Stimulated activated naive B cell treated with anti-CD40 and anti-IgM and Interleukin-4, amounts not matched to agents 10 μg/mL and 1 μg/mL and 100 μg/mL, for 72 hours (primary cell): ENCODE results near the gene IL1RN.
"Not testable (repeated sequence)": the region's sequence is repeated elsewhere in the genome, so short reads cannot be mapped to it uniquely, and the experiment has no call there.

ENCODE experiments used
- ATAC-seq, 2 donors: fragments of 150-1000 bp; cut with Tn5 transposase; replicated peaks; 2 replicates each; pipeline ENCODE4 v1.10.0; 2021; ENCODE audit warnings: moderate library complexity in 1 of 2
- DNase-seq: peaks from one replicate; pipeline ENCODE4 v3.0.0; 2021
- H3K27ac Mint-ChIP-seq: one replicate; pipeline ENCODE4 v1.8.0; 2022; ENCODE audit warnings: mild to moderate bottlenecking, mixed read lengths
- H3K27me3 Mint-ChIP-seq, 2 donors: one replicate each; pipeline ENCODE4 v1.8.0; 2022; ENCODE audit warnings: mixed read lengths in 2 of 2
- H3K36me3 Mint-ChIP-seq, 2 donors: one replicate each; pipeline ENCODE4 v1.8.0; 2022; ENCODE audit warnings: mixed read lengths in 2 of 2, mild to moderate bottlenecking in 1 of 2
- H3K4me1 Mint-ChIP-seq, 2 donors: one replicate each; pipeline ENCODE4 v1.8.0; 2022; ENCODE audit warnings: mixed read lengths in 2 of 2, mild to moderate bottlenecking in 1 of 2
- H3K4me3 Mint-ChIP-seq, 2 donors: one replicate each; pipeline ENCODE4 v1.8.0; 2022; ENCODE audit warnings: mild to moderate bottlenecking in 2 of 2, mixed read lengths in 2 of 2, moderate library complexity in 1 of 2
- H3K9me3 Mint-ChIP-seq, 2 donors: one replicate each; pipeline ENCODE4 v1.8.0; 2022; ENCODE audit warnings: mixed read lengths in 2 of 2, mild to moderate bottlenecking in 1 of 2

IL1RN gene

DNA sequence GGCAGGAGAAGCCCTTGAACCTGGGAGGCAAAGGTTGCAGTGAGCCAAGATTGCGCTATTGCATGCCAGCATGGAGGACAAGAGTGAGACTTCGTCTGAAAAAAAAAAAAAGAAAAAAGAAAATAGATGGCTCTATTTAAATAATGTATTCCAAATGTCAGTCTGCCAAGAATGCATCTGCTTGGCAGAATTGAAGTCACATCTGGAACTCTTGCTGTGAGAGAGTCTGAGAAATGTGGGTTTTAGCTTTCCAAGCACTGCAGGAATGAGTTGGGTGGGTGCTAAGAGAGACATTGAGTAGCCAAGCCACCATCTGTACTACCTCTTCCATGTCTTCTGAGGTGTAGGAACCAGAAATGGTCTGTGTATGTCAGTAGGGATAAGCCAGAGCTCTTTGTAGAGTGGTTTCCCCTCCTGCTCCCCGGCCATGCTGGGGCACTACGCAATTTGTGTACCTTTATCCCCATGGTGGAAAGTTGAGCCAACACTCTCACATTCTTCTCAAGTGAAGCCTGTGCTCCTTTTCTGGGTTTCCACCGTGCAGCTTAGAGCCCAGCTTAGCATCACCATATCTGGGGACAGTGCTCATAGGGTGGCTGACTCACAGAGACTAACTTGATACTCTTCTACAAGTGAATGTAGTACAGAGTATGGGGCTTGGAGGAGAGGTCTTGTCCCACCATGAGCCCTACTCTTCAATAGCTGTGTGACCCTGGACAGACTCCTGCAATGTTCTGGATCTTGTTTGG, 34.4 kb upstream of the IL1RN start:
- peaks cover 5 to 15% of the 10 kb centered on the region in 2 donors for H3K27me3 Mint-ChIP-seq
- H3K27ac Mint-ChIP-seq: no peak overlapping the region
- H3K36me3 Mint-ChIP-seq: peaks cover 7 to 9% of the 10 kb centered on the region in 2 donors
- no peak for DNase-seq
- peaks cover 8 to 18% of the 10 kb centered on the region in 2 donors for H3K9me3 Mint-ChIP-seq
- H3K4me1 Mint-ChIP-seq: peaks cover 8 to 12% of the 10 kb centered on the region in 2 donors
- no peak overlapping the region for H3K4me3 Mint-ChIP-seq
- ATAC-seq: no peak

DNA sequence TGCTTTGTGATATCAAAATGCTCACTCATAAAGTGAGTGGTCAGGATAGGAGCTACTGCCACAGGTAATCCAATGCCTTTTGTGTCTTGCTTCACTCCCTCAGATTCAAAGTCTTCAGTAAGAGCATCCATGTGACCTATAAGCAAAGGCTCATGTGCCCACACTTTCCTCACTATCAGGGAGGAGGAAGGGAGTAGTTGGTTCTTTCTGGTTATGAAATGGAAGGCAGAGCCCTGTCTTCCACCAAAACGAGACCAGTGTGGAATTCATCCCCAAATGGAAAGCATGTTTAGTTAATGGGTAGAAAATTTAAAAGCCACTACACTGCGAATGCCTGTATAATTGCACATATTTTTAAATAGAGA, 33.8 kb upstream of the IL1RN start:
- H3K27me3 Mint-ChIP-seq: peaks cover 5 to 15% of the 10 kb centered on the region in 2 donors
- H3K4me1 Mint-ChIP-seq: peaks cover 13 to 18% of the 10 kb centered on the region in 2 donors
- H3K9me3 Mint-ChIP-seq: peaks cover 8 to 19% of the 10 kb centered on the region in 2 donors
- H3K4me3 Mint-ChIP-seq: no peak overlapping the region
- no peak for ATAC-seq
- no peak for DNase-seq
- H3K36me3 Mint-ChIP-seq: peaks cover 7 to 10% of the 10 kb centered on the region in 2 donors
- no peak overlapping the region for H3K27ac Mint-ChIP-seq

DNA sequence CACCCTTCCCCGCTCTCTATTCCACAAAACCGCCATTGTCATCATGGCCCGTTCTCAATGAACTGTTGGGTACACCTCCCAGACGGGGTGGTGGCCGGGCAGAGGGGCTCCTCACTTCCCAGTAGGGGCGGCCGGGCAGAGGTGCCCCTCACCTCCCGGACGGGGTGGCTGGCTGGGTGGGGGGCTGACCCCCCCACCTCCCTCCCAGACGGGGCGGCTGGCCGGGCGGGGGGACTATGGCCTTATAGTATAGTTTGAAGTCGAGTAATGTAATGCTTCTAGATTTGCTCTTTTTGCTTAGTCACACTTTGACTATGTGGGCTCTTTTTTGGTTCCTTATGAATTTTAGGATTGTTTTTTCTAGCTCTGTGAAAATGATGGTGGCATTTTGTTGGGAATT, 31.1 kb upstream of the IL1RN start:
- not testable (repeated sequence) for ATAC-seq, DNase-seq, H3K4me3 Mint-ChIP-seq, H3K27ac Mint-ChIP-seq
- Mint-ChIP-seq H3K9me3 (peaks cover 8 to 19% of the 10 kb centered on the region in 2 donors), H3K4me1 (peaks cover 13 to 28% of the 10 kb centered on the region in 2 donors), H3K36me3 (peaks cover 7 to 10% of the 10 kb centered on the region in 2 donors), H3K27me3 (peaks cover 5 to 15% of the 10 kb centered on the region in 2 donors)

DNA sequence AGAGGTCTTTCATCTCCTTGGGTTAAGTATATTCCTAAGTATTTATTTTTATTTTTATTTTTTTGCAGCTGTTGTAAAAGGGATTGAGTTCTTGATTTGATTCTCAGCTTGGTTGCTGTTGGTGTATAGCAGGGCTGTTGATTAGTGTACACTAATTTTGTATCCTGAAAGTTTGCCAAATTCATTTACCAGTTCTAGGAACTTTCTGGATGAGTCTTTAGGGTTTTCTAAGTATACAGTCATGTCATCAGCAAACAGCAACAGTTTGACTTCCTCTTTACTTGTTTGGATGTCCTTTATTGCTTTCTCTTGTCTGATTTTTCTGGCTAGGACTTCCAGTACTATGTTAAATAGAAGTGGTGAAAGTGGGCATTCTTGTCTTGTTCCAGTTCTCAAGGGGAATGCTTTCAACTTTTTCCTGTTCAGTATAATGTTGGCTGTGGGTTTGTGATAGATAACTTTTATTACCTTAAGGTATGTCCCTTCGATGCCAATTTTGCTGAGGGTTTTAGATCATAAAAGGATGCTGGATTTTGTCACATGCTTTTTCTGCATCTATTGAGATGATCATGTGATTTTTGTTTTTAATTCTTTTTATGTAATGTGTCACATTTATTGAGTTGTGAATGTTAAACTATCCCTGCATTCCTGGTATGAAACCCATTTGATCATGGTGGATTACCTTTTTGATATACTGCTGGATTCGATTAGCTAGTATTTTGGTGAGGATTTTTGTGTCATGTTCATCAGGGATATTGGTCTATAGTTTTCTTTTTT, 30.4 kb upstream of the IL1RN start:
- not testable (repeated sequence) for H3K27ac Mint-ChIP-seq, DNase-seq, H3K4me3 Mint-ChIP-seq
- peak; percentile 57 to 68 for ATAC-seq
- Mint-ChIP-seq H3K9me3 (peaks cover 8 to 19% of the 10 kb centered on the region in 2 donors), H3K36me3 (peaks cover 7 to 10% of the 10 kb centered on the region in 2 donors), H3K4me1 (peaks cover 13 to 28% of the 10 kb centered on the region in 2 donors), H3K27me3 (peaks cover 5 to 15% of the 10 kb centered on the region in 2 donors)

- H3K4me1 Mint-ChIP-seq: peaks cover 19 to 36% of the 10 kb centered on the region in 2 donors
- H3K36me3 Mint-ChIP-seq: peaks cover 12 to 20% of the 10 kb centered on the region in 2 donors
- no peak for DNase-seq
- peak overlapping the region; percentile 23 to 55 for H3K4me3 Mint-ChIP-seq
- H3K27ac Mint-ChIP-seq: peak overlapping the region; percentile 48
- H3K27me3 Mint-ChIP-seq: peaks cover 13 to 24% of the 10 kb centered on the region in 2 donors
- peak; percentile 75 to 85 for ATAC-seq
- H3K9me3 Mint-ChIP-seq: peaks cover 13 to 28% of the 10 kb centered on the region in 2 donors
These were observed 29.4 kb upstream of the IL1RN start for GRCh38 chr2:113098041-113098440.

DNA sequence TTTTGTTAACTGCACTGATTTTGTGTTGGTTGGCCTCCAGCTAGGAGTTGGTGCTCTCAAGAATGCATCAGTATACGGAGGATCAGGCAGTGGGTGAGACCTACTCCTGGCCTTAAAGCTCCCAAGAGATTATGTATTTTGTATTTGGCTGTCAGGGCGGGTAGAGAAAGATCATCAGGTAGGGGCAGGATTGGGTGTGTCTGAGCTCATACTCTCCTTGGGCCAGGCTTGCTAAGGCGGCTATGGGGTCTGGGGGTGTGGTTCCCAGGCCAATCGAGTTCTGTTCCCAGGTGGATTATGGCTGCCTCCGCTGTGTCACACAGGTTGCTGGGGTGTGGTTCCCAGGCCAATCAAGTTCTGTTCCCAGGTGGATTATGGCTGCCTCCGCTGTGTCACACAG, 28.9 kb upstream of the IL1RN start:
- H3K4me1 Mint-ChIP-seq: peaks cover 19 to 41% of the 10 kb centered on the region in 2 donors
- peaks cover 13 to 27% of the 10 kb centered on the region in 2 donors for H3K27me3 Mint-ChIP-seq
- ATAC-seq (no peak), DNase-seq (no peak)
- peaks cover 12 to 20% of the 10 kb centered on the region in 2 donors for H3K36me3 Mint-ChIP-seq
- H3K4me3 Mint-ChIP-seq: peak overlapping the region in 1 of 2 donors; percentile 23
- peak overlapping the region; percentile 48 for H3K27ac Mint-ChIP-seq
- H3K9me3 Mint-ChIP-seq: peaks cover 13 to 28% of the 10 kb centered on the region in 2 donors

DNA sequence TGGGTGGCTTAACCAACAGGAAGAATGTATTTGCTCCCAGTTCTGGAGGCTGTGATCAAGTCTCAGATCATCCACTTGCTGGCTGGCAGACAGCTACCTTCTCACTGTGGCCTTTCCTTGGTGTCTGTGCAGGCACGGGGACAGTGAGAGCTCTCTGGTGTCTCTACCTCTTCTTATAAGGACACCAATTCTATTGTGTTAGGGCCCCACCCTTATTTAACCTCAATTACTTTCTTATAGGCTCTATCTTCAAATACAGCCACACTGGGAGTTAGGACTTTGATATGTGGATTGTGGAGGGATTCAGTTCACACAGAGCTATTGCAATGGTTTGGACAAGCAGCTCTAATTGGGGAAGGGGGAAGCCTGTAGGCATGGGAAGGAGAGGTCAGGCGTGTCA, 25.3 kb upstream of the IL1RN start:
- Mint-ChIP-seq H3K9me3 (peaks cover 9 to 16% of the 10 kb centered on the region in 2 donors), H3K4me3 (no peak overlapping the region), H3K36me3 (peaks cover 10 to 18% of the 10 kb centered on the region in 2 donors), H3K27ac (peak overlapping the region; percentile 75), H3K4me1 (peaks cover 24 to 52% of the 10 kb centered on the region in 2 donors), H3K27me3 (peaks cover 11 to 16% of the 10 kb centered on the region in 2 donors)
- no peak for ATAC-seq
- no peak for DNase-seq

DNA sequence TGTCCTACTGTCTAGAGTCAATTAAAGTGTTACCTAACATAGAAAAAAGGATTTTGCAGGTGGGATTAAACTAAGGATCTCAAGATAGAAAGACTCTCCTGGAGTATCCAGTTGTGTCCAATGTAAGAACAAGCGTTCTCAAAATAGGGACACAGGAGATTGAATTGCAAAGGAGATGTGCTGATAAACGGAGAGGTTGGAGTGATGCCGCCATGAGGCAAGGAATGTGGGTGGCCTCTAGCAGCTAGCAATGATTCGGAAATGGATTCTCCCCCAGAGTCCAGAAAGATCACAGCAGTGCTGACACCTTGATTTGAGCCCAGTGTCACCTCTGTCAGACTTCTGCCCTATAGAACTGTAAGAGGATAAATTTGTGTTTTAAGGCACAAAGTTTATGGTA, 24.1 kb upstream of the IL1RN start:
- H3K27me3 Mint-ChIP-seq: peaks cover 12 to 18% of the 10 kb centered on the region in 2 donors
- no peak overlapping the region for H3K4me3 Mint-ChIP-seq
- H3K9me3 Mint-ChIP-seq: peaks cover 6 to 9% of the 10 kb centered on the region in 2 donors
- H3K27ac Mint-ChIP-seq: peak overlapping the region; percentile 57
- DNase-seq: no peak
- H3K4me1 Mint-ChIP-seq: peaks cover 18 to 45% of the 10 kb centered on the region in 2 donors
- no peak for ATAC-seq
- H3K36me3 Mint-ChIP-seq: peaks cover 7 to 13% of the 10 kb centered on the region in 2 donors

- DNase-seq: no peak
- Mint-ChIP-seq H3K4me1 (peaks cover 15 to 41% of the 10 kb centered on the region in 2 donors), H3K27me3 (peaks cover 18 to 24% of the 10 kb centered on the region in 2 donors), H3K27ac (peak overlapping the region; percentile 89), H3K36me3 (peaks cover 7 to 13% of the 10 kb centered on the region in 2 donors), H3K9me3 (peaks cover 6 to 9% of the 10 kb centered on the region in 2 donors), H3K4me3 (peak overlapping the region; percentile 22 to 44)
- peak; percentile 97 to 98 for ATAC-seq
These were observed 23.3 kb upstream of the IL1RN start for GRCh38 chr2:113104054-113104611.

DNA sequence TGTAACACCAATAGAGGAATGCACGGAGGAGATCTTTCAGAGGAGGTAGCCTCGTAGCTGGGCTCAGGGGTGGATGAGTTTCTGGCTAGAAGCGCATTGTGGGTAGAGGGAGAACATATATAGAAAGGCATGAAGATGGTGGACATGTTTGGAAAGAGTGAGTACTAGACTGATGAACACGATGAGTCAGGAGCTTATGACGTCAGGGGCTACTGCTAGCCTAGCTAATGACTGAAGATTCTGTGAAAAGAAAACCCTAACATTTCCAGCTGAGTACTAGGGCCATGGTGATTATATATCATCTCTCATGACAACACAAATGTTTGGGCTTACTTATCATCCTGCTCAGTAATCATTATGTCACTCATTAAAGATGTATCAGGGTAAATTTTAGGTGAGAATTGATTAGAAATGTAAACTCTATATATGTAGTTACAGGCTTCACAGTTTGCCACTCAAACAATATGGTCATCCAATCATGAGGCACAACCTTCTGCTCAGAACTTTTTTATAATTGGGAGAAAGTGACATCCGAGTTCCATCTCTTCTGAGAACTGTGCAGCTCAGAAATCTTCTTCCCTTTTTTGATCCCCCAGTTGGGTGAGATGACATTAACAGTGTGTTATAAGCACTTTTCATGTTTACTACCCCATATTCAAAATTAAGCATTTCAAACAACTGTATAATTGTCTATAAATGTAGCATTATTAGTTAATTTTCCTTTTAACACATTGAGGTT, 22.2 kb upstream of the IL1RN start:
- DNase-seq: no peak
- H3K4me1 Mint-ChIP-seq: peaks cover 15 to 41% of the 10 kb centered on the region in 2 donors
- no peak overlapping the region for H3K27ac Mint-ChIP-seq
- H3K36me3 Mint-ChIP-seq: peaks cover 7 to 13% of the 10 kb centered on the region in 2 donors
- H3K4me3 Mint-ChIP-seq: no peak overlapping the region
- H3K27me3 Mint-ChIP-seq: peaks cover 18 to 31% of the 10 kb centered on the region in 2 donors
- peak; percentile 10 to 35 for ATAC-seq
- H3K9me3 Mint-ChIP-seq: peaks cover 6 to 9% of the 10 kb centered on the region in 2 donors

DNA sequence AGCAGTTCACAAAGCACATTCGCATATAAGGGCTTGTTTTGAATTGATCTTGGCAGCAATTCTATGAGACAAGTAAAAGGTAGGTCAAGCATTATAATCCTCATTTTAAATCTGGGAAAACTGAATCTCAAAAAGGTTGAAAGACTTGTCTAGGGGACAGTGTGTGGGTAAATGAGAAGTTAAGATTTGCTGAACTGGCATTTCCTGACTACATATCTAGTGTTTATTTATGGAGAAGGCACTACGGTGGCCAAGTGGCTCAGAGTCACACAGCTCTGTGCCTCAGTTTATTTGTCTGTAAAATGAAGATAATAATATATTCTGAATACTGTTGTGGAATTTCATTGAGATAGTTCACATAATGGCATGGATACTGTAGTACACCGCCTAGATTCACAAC, 16.3 kb upstream of the IL1RN start:
- DNase-seq: no peak
- ATAC-seq: no peak
- H3K4me1 Mint-ChIP-seq: no peaks in the 10 kb centered on the region
- no peak overlapping the region for H3K27ac Mint-ChIP-seq
- no peak overlapping the region for H3K4me3 Mint-ChIP-seq
- no peaks in the 10 kb centered on the region for H3K9me3 Mint-ChIP-seq
- peaks cover 6 to 19% of the 10 kb centered on the region in 2 donors for H3K27me3 Mint-ChIP-seq
- no peaks in the 10 kb centered on the region for H3K36me3 Mint-ChIP-seq

GRCh38 chr2:113111823-113112287, 15.5 kb upstream of the IL1RN start:
- Mint-ChIP-seq H3K36me3 (no peaks in the 10 kb centered on the region), H3K4me1 (peaks cover 0 to 5% of the 10 kb centered on the region in 2 donors), H3K9me3 (no peaks in the 10 kb centered on the region), H3K4me3 (no peak overlapping the region), H3K27ac (no peak overlapping the region), H3K27me3 (peaks cover 6 to 18% of the 10 kb centered on the region in 2 donors)
- DNase-seq (no peak), ATAC-seq (no peak)

DNA sequence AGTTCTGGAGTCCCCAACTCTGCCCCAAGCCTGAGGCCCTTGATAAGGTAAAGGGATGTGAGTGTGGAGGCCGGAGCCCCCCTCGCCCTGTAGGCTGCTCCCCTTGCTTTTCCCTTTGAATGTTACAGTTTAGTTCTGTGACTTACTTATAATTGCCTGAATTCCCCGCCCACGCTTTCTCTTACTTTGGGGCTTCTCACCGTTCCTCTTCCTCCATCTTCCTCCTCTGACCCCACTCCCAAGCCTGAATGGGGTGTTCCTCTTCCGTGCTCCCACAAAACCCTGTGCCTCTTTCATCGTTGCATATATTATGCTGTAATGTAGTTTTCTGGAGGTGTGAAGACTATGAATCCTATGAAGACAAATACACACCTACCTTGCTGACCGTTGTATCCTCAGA, 15.0 kb upstream of the IL1RN start:
- no peak overlapping the region for H3K27ac Mint-ChIP-seq
- H3K4me1 Mint-ChIP-seq: peaks cover 0 to 7% of the 10 kb centered on the region in 2 donors
- ATAC-seq: no peak
- H3K27me3 Mint-ChIP-seq: peaks cover 6 to 15% of the 10 kb centered on the region in 2 donors
- no peak for DNase-seq
- H3K4me3 Mint-ChIP-seq: no peak overlapping the region
- H3K36me3 Mint-ChIP-seq: no peaks in the 10 kb centered on the region
- H3K9me3 Mint-ChIP-seq: no peaks in the 10 kb centered on the region
